ENCODE measurements around the gene VTCN1.
"Not testable (repeated sequence)": the region's sequence is repeated elsewhere in the genome, so short reads cannot be mapped to it uniquely, and the experiment has no call there.

The VTCN1 gene

GRCh38 chr1:117121589-117122329 lies 89.0 kb downstream of the VTCN1 start, which contains the start of gene TRIM45:
Gene TRIM45 (minus strand): TSS chr1:117121749. CDS start chr1:117121201, 548 bp downstream.
- peak; percentile 91 for DNase-seq

- no peak for DNase-seq
These were observed 89.7 kb downstream of the VTCN1 start for GRCh38 chr1:117120774-117121588.

GRCh38 chr1:117119144-117119543 lies 91.6 kb downstream of the VTCN1 start:
- not testable (repeated sequence) for DNase-seq

- no peak for DNase-seq
These were observed 92.6 kb downstream of the VTCN1 start for GRCh38 chr1:117118137-117118536.

GRCh38 chr1:117117697-117118096 lies 93.0 kb downstream of the VTCN1 start:
- DNase-seq = no peak

- no peak for DNase-seq
These were observed 94.0 kb downstream of the VTCN1 start for GRCh38 chr1:117116784-117117130.

- no peak for DNase-seq
These were observed 94.5 kb downstream of the VTCN1 start for GRCh38 chr1:117116090-117116783.

GRCh38 chr1:117114877-117115276 lies 95.8 kb downstream of the VTCN1 start:
- DNase-seq = no peak

GRCh38 chr1:117113199-117113598 lies 97.5 kb downstream of the VTCN1 start:
- DNase-seq = no peak

- no peak for DNase-seq
These were observed 98.5 kb downstream of the VTCN1 start for GRCh38 chr1:117112047-117112717.

GRCh38 chr1:117110774-117111173 lies 100.0 kb downstream of the VTCN1 start:
- no peak for DNase-seq

- DNase-seq = no peak
These were observed 103.4 kb downstream of the VTCN1 start for GRCh38 chr1:117107364-117107763.

GRCh38 chr1:117106478-117106877 lies 104.2 kb downstream of the VTCN1 start:
- DNase-seq = no peak

GRCh38 chr1:117105722-117106121 lies 105.0 kb downstream of the VTCN1 start:
- no peak for DNase-seq

- no peak for DNase-seq
These were observed 105.7 kb downstream of the VTCN1 start for GRCh38 chr1:117104986-117105385.

- not testable (repeated sequence) for DNase-seq
These were observed 108.9 kb downstream of the VTCN1 start for GRCh38 chr1:117101858-117102257.

- DNase-seq = no peak
These were observed 109.4 kb downstream of the VTCN1 start for GRCh38 chr1:117101334-117101733.

GRCh38 chr1:117098287-117098890 lies 112.3 kb downstream of the VTCN1 start:
- no peak for DNase-seq

- DNase-seq = no peak
These were observed 113.3 kb downstream of the VTCN1 start for GRCh38 chr1:117097443-117097842.

- no peak for DNase-seq
These were observed 113.7 kb downstream of the VTCN1 start for GRCh38 chr1:117096951-117097408.

- DNase-seq = no peak
These were observed 115.7 kb downstream of the VTCN1 start for GRCh38 chr1:117094841-117095604.
